Muscle layer of colon (tissue), 2 donors: ENCODE results near the gene DCUN1D1.

Experiments used
- H3K27ac ChIP-seq: one replicate; pipeline ENCODE4 v1.7.0; 2013; ENCODE audit warnings: low read depth, mild to moderate bottlenecking, low read length, moderate library complexity
- H3K27me3 ChIP-seq, 2 donors: one replicate each; pipeline ENCODE4 v1.7.0; 2013; ENCODE audit warnings: low read length in 2 of 2, mild to moderate bottlenecking in 2 of 2; ENCODE audit not compliant: insufficient read depth in 2 of 2, control insufficient read depth in 1 of 2
- H3K36me3 ChIP-seq: one replicate; pipeline ENCODE4 v1.7.0; 2013; ENCODE audit warnings: mild to moderate bottlenecking, low read length; ENCODE audit not compliant: insufficient read depth
- H3K4me1 ChIP-seq: one replicate; pipeline ENCODE4 v1.7.0; 2013; ENCODE audit warnings: mild to moderate bottlenecking, low read length; ENCODE audit not compliant: insufficient read depth
- H3K4me3 ChIP-seq, 2 donors: one replicate each; pipeline ENCODE4 v1.7.0; 2013; ENCODE audit warnings: low read length in 2 of 2, low read depth in 1 of 2, mild to moderate bottlenecking in 1 of 2, moderate library complexity in 1 of 2
- H3K9ac ChIP-seq: one replicate; pipeline ENCODE4 v1.7.0; 2013; ENCODE audit warnings: low read length
- H3K9me3 ChIP-seq: one replicate; pipeline ENCODE4 v1.7.0; 2013; ENCODE audit warnings: mild to moderate bottlenecking, low read length
- donor health status: abdominal sarcoma.
- donor health status: Adenocarcinoma of cecum.

The DCUN1D1 gene

GRCh38 chr3:182970811-182971418, 9.4 kb downstream of the DCUN1D1 start:
- peaks cover 4% of the 10 kb centered on the region for H3K4me1 ChIP-seq
- no peaks in the 10 kb centered on the region for H3K9me3 ChIP-seq
- no peak overlapping the region for H3K9ac ChIP-seq
- no peaks in the 10 kb centered on the region for H3K27me3 ChIP-seq
- no peak overlapping the region for H3K27ac ChIP-seq
- H3K36me3 ChIP-seq: no peaks in the 10 kb centered on the region
- H3K4me3 ChIP-seq: no peak overlapping the region

GRCh38 chr3:182969853-182970252, 10.5 kb downstream of the DCUN1D1 start:
- Histone ChIP-seq H3K9me3 (no peaks in the 10 kb centered on the region), H3K4me1 (peaks cover 7% of the 10 kb centered on the region), H3K36me3 (no peaks in the 10 kb centered on the region), H3K27me3 (no peaks in the 10 kb centered on the region), H3K9ac (no peak overlapping the region), H3K4me3 (no peak overlapping the region), H3K27ac (no peak overlapping the region)

- no peak overlapping the region for H3K27ac ChIP-seq
- no peaks in the 10 kb centered on the region for H3K27me3 ChIP-seq
- H3K4me3 ChIP-seq: no peak overlapping the region
- H3K4me1 ChIP-seq: peaks cover 7% of the 10 kb centered on the region
- no peaks in the 10 kb centered on the region for H3K9me3 ChIP-seq
- H3K9ac ChIP-seq: no peak overlapping the region
- no peaks in the 10 kb centered on the region for H3K36me3 ChIP-seq
These were observed 11.1 kb downstream of the DCUN1D1 start for GRCh38 chr3:182969277-182969676.

GRCh38 chr3:182967218-182968204, 12.8 kb downstream of the DCUN1D1 start:
- H3K27ac ChIP-seq: no peak overlapping the region

GRCh38 chr3:182965861-182966366, 14.4 kb downstream of the DCUN1D1 start:
- Histone ChIP-seq H3K27me3 (no peaks in the 10 kb centered on the region), H3K9me3 (no peaks in the 10 kb centered on the region), H3K4me3 (no peak overlapping the region), H3K9ac (no peak overlapping the region), H3K36me3 (no peaks in the 10 kb centered on the region), H3K27ac (no peak overlapping the region), H3K4me1 (peaks cover 14% of the 10 kb centered on the region)

More at GRCh38 chr3:182967218-182968204, 12.8 kb downstream of the DCUN1D1 start:
- H3K4me1 ChIP-seq: peaks cover 7% of the 10 kb centered on the region
- H3K27me3 ChIP-seq: no peaks in the 10 kb centered on the region
- H3K36me3 ChIP-seq: no peaks in the 10 kb centered on the region
- no peak overlapping the region for H3K9ac ChIP-seq
- H3K9me3 ChIP-seq: no peaks in the 10 kb centered on the region
- H3K4me3 ChIP-seq: no peak overlapping the region

GRCh38 chr3:182964179-182964578, 16.2 kb downstream of the DCUN1D1 start:
- no peak overlapping the region for H3K4me3 ChIP-seq
- peaks cover 14% of the 10 kb centered on the region for H3K4me1 ChIP-seq
- no peaks in the 10 kb centered on the region for H3K9me3 ChIP-seq
- H3K27me3 ChIP-seq: no peaks in the 10 kb centered on the region
- H3K9ac ChIP-seq: no peak overlapping the region
- H3K36me3 ChIP-seq: no peaks in the 10 kb centered on the region
- no peak overlapping the region for H3K27ac ChIP-seq

- H3K4me3 ChIP-seq: no peak overlapping the region
- H3K27ac ChIP-seq: no peak overlapping the region
- H3K9ac ChIP-seq: no peak overlapping the region
- H3K36me3 ChIP-seq: no peaks in the 10 kb centered on the region
- no peaks in the 10 kb centered on the region for H3K9me3 ChIP-seq
- no peaks in the 10 kb centered on the region for H3K27me3 ChIP-seq
- H3K4me1 ChIP-seq: peaks cover 10% of the 10 kb centered on the region
These were observed 18.2 kb downstream of the DCUN1D1 start for GRCh38 chr3:182962166-182962565.

GRCh38 chr3:182959474-182960350, 20.6 kb downstream of the DCUN1D1 start:
- Histone ChIP-seq H3K27me3 (no peaks in the 10 kb centered on the region), H3K4me1 (peaks cover 7% of the 10 kb centered on the region), H3K9me3 (no peaks in the 10 kb centered on the region), H3K27ac (no peak overlapping the region), H3K9ac (no peak overlapping the region), H3K36me3 (no peaks in the 10 kb centered on the region), H3K4me3 (no peak overlapping the region)

GRCh38 chr3:182957676-182958266, 22.6 kb downstream of the DCUN1D1 start:
- no peaks in the 10 kb centered on the region for H3K27me3 ChIP-seq
- peaks cover 7% of the 10 kb centered on the region for H3K4me1 ChIP-seq
- H3K36me3 ChIP-seq: peaks cover 4% of the 10 kb centered on the region
- no peak overlapping the region for H3K27ac ChIP-seq
- H3K9ac ChIP-seq: no peak overlapping the region
- H3K4me3 ChIP-seq: no peak overlapping the region
- H3K9me3 ChIP-seq: no peaks in the 10 kb centered on the region

GRCh38 chr3:182957226-182957625, 23.1 kb downstream of the DCUN1D1 start:
- no peaks in the 10 kb centered on the region for H3K27me3 ChIP-seq
- no peaks in the 10 kb centered on the region for H3K9me3 ChIP-seq
- peaks cover 4% of the 10 kb centered on the region for H3K4me1 ChIP-seq
- H3K36me3 ChIP-seq: peaks cover 6% of the 10 kb centered on the region
- no peak overlapping the region for H3K9ac ChIP-seq
- H3K4me3 ChIP-seq: no peak overlapping the region
- no peak overlapping the region for H3K27ac ChIP-seq
